SK-N-SH treated with all-trans-retinoic acid at 6 μM for 48 hours (cell line): ENCODE measurements around the gene PEG3.

Experiments used
- PATZ1 ChIP-seq: fragments of 250-450 bp; sonication (Bioruptor Pico); IDR thresholded peaks from 2 replicates; pipeline ENCODE4 v1.8.0; 2020; ENCODE audit warnings: mild to moderate bottlenecking, moderate library complexity, borderline replicate concordance
- TSHZ2 ChIP-seq: fragments of 250-450 bp; sonication (Bioruptor Pico); IDR thresholded peaks from 2 replicates; pipeline ENCODE4 v1.5.0; 2020; ENCODE audit warnings: mild to moderate bottlenecking, moderate library complexity

GRCh38 chr19:56814656-56815055 is 25.9 kb downstream of the PEG3 start:
- TF ChIP-seq PATZ1 (CRISPR knock-in tag) = no peak
- TF ChIP-seq TSHZ2 (CRISPR knock-in tag) = no peak
